Astrocyte of the spinal cord (primary cell): ENCODE data around the gene COL8A1.
"Not testable (repeated sequence)": the region's sequence is repeated elsewhere in the genome, so short reads cannot be mapped to it uniquely, and the experiment has no call there.

Experiments used
- DNase-seq: peaks from one replicate; pipeline ENCODE4 v3.0.0; 2011; ENCODE audit warnings: low read depth, low spot score
- H3K4me3 ChIP-seq: 2 replicates; pipeline ENCODE4 v1.5.1; 2011; ENCODE audit warnings: low read depth, mild to moderate bottlenecking, low read length, moderate library complexity
- CTCF ChIP-seq: IDR thresholded peaks from 2 replicates; pipeline ENCODE4 v1.5.1; 2012; ENCODE audit warnings: low read depth, mild to moderate bottlenecking, low read length, inconsistent platforms
- in situ Hi-C: cut with HindIII; loops from 2 replicates; pipeline ENCODE4 v1.10.0; 2017; ENCODE audit warnings: low sequenced_read_pairs

The COL8A1 gene

GRCh38 chr3:99721633-99722007 is 83.2 kb downstream of the COL8A1 start:
- peak; percentile 75 for DNase-seq
- no peak overlapping the region for H3K4me3 ChIP-seq
- no peak for TF ChIP-seq CTCF
- in situ Hi-C loops: no loop called here

GRCh38 chr3:99724276-99724675 is 85.9 kb downstream of the COL8A1 start:
- in situ Hi-C loops: no loop called here
- H3K4me3 ChIP-seq: no peak overlapping the region
- TF ChIP-seq CTCF: no peak
- DNase-seq: no peak

- in situ Hi-C loops: no loop called here
- no peak overlapping the region for H3K4me3 ChIP-seq
- no peak for TF ChIP-seq CTCF
- DNase-seq: no peak
These were observed 92.5 kb downstream of the COL8A1 start for GRCh38 chr3:99730870-99731269.

- in situ Hi-C loops: no loop called here
- no peak for TF ChIP-seq CTCF
These were observed 93.1 kb downstream of the COL8A1 start for GRCh38 chr3:99731499-99731898.

GRCh38 chr3:99740371-99740770 is 102.0 kb downstream of the COL8A1 start:
- in situ Hi-C loops, H3K4me3 ChIP-seq, DNase-seq: not testable (repeated sequence)

More at GRCh38 chr3:99731499-99731898, 93.1 kb downstream of the COL8A1 start:
- no peak overlapping the region for H3K4me3 ChIP-seq
- DNase-seq: no peak

- in situ Hi-C loops: no loop called here
- no peak for TF ChIP-seq CTCF
- DNase-seq: no peak
- no peak overlapping the region for H3K4me3 ChIP-seq
These were observed 103.2 kb downstream of the COL8A1 start for GRCh38 chr3:99741588-99741987.

- TF ChIP-seq CTCF: peak; percentile 59
- H3K4me3 ChIP-seq: no peak overlapping the region
- DNase-seq: peak; percentile 67
- in situ Hi-C loops: no loop called here
These were observed 109.5 kb downstream of the COL8A1 start for GRCh38 chr3:99747915-99748314.
